ENCODE data around the gene GGTLC1. TPM values are rescaled to one million over a fixed set of nuclear protein-coding genes. Genes with fewer than 3 reads are reported as not detected.
"Not testable (repeated sequence)": the region's sequence is repeated elsewhere in the genome, so short reads cannot be mapped to it uniquely, and the experiment has no call there.

The GGTLC1 gene
- total RNA-seq, 1 donor from 2014 or later: not detected

GRCh38 chr20:23979899-23980811 lies 8.4 kb downstream of the GGTLC1 start:
- H3K4me3 ChIP-seq (ENCODE audit: low read depth, low read length); DNase-seq (ENCODE audit: low read depth): not testable (repeated sequence)

- DNase-seq (ENCODE audit: low read depth); H3K4me3 ChIP-seq (ENCODE audit: low read depth, low read length): not testable (repeated sequence)
These were observed 9.2 kb downstream of the GGTLC1 start for GRCh38 chr20:23979380-23979779.

GRCh38 chr20:23978457-23978856 lies 10.1 kb downstream of the GGTLC1 start:
- DNase-seq (ENCODE audit: low read depth); H3K4me3 ChIP-seq (ENCODE audit: low read depth, low read length): not testable (repeated sequence)

- TF ChIP-seq CTCF (conservative IDR thresholded peaks at IDR 0.05; ENCODE audit: low read depth, low read length): no peak
- DNase-seq (ENCODE audit: low read depth): no peak
- no peak overlapping the region for H3K4me3 ChIP-seq (ENCODE audit: low read depth, low read length)
These were observed 13.6 kb downstream of the GGTLC1 start for GRCh38 chr20:23974966-23975365.

GRCh38 chr20:23971310-23971709 lies 17.3 kb downstream of the GGTLC1 start:
- no peak overlapping the region for H3K4me3 ChIP-seq (ENCODE audit: low read depth, low read length)
- no peak for TF ChIP-seq CTCF (conservative IDR thresholded peaks at IDR 0.05; ENCODE audit: low read depth, low read length)
- no peak for DNase-seq (ENCODE audit: low read depth)

- no peak overlapping the region for H3K4me3 ChIP-seq (ENCODE audit: low read depth, low read length)
- TF ChIP-seq CTCF (conservative IDR thresholded peaks at IDR 0.05; ENCODE audit: low read depth, low read length): no peak
- no peak for DNase-seq (ENCODE audit: low read depth)
These were observed 18.5 kb downstream of the GGTLC1 start for GRCh38 chr20:23970049-23970448.

GRCh38 chr20:23967616-23967979 lies 21.0 kb downstream of the GGTLC1 start:
- no peak for TF ChIP-seq CTCF (conservative IDR thresholded peaks at IDR 0.05; ENCODE audit: low read depth, low read length)
- DNase-seq (ENCODE audit: low read depth): no peak
- H3K4me3 ChIP-seq (ENCODE audit: low read depth, low read length): no peak overlapping the region

- no peak overlapping the region for H3K4me3 ChIP-seq (ENCODE audit: low read depth, low read length)
- DNase-seq (ENCODE audit: low read depth): no peak
- TF ChIP-seq CTCF (conservative IDR thresholded peaks at IDR 0.05; ENCODE audit: low read depth, low read length): no peak
These were observed 21.5 kb downstream of the GGTLC1 start for GRCh38 chr20:23966927-23967615.

Measured in epithelial cell of proximal tubule (primary cell).